Epithelial cell of umbilical artery (primary cell): ENCODE data around the gene SHISAL1. TPM values are rescaled to one million over a fixed set of nuclear protein-coding genes. Genes with fewer than 3 reads are reported as not detected.

Experiments
- total RNA-seq: library from RNA; depleted of rRNA; stranded (reverse); fragments of >200 nt; gene quantifications from 2 replicates; pipeline ENCODE4 v1.2.3, GENCODE V29; 2014

The SHISAL1 gene
- 0.15 TPM in 1 of 2 replicates, not detected in the other for total RNA-seq

GRCh38 chr22:44312766-44313165 is at the start of gene SHISAL1:
SHISAL1 (minus strand) TSS chr22:44312951; CDS start chr22:44300945, 12,006 bp downstream.

Other genes with a start within 250 kb of the SHISAL1 start
- 0.15 and 0.32 TPM in 2 replicates for gene PARVG, start 132.0 kb downstream of the SHISAL1 start, total RNA-seq
- 12.3 and 15.3 TPM in 2 replicates for gene RTL6, start 185.3 kb upstream of the SHISAL1 start, total RNA-seq